ENCODE results near the gene RAB11FIP4. TPM values are rescaled to one million over a fixed set of nuclear protein-coding genes. Genes with fewer than 3 reads are reported as not detected.

Gene RAB11FIP4
- total RNA-seq, 1 donor, result 0.72 TPM

DNA sequence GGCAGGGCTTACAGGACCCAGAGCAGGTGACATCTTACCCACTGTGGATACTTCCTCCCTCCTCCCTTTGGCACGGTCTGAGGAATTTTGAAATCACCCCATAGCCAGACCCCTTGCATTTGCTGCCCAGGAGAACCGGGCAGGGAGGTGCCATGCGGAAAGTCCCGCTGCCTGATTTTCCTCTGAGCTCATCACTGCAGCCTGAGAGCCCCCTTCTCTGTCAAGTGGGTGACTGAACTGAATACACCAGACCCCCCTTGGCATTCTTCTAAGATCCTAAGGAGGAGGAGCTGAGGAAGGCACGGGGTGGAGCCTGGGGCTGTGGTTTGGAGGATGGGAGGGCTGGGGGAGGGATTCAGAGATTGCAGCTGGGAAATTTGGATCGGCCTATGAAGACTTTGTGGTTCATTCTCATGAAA is 173.4 kb downstream of the RAB11FIP4 start:
- Histone ChIP-seq H3K79me2 (ENCODE audit: insufficient read depth, low read length) (peaks cover 100% of the 10 kb centered on the region), H3K27me3 (ENCODE audit: insufficient read depth, low read length) (no peaks in the 10 kb centered on the region), H3K4me2 (ENCODE audit: insufficient read depth, low read length) (peak overlapping the region; percentile 69), H4K20me1 (ENCODE audit: insufficient read depth, low read length) (peaks cover 90% of the 10 kb centered on the region), H3K27ac (ENCODE audit: low read depth, low read length) (peak overlapping the region; percentile 94), H3K4me1 (ENCODE audit: insufficient read depth, low read length) (peaks cover 88% of the 10 kb centered on the region), H2AFZ (ENCODE audit: low read length) (no peak overlapping the region), H3K9me3 (ENCODE audit: low read depth, low read length) (no peaks in the 10 kb centered on the region), H3K4me3 (ENCODE audit: insufficient read depth, low read length) (peak overlapping the region; percentile 19), H3K36me3 (ENCODE audit: insufficient read depth, low read length) (peaks cover 33% of the 10 kb centered on the region)
- TF ChIP-seq, protein P1, sequence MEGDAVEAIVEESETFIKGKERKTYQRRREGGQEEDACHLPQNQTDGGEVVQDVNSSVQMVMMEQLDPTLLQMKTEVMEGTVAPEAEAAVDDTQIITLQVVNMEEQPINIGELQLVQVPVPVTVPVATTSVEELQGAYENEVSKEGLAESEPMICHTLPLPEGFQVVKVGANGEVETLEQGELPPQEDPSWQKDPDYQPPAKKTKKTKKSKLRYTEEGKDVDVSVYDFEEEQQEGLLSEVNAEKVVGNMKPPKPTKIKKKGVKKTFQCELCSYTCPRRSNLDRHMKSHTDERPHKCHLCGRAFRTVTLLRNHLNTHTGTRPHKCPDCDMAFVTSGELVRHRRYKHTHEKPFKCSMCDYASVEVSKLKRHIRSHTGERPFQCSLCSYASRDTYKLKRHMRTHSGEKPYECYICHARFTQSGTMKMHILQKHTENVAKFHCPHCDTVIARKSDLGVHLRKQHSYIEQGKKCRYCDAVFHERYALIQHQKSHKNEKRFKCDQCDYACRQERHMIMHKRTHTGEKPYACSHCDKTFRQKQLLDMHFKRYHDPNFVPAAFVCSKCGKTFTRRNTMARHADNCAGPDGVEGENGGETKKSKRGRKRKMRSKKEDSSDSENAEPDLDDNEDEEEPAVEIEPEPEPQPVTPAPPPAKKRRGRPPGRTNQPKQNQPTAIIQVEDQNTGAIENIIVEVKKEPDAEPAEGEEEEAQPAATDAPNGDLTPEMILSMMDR (IDR thresholded peaks at IDR 0.05; ENCODE audit: extremely low read depth, low read depth, low read length), result no peak
- peak; percentile 93 for DNase-seq (ENCODE audit: insufficient read length, low spot score, missing footprints)

DNA sequence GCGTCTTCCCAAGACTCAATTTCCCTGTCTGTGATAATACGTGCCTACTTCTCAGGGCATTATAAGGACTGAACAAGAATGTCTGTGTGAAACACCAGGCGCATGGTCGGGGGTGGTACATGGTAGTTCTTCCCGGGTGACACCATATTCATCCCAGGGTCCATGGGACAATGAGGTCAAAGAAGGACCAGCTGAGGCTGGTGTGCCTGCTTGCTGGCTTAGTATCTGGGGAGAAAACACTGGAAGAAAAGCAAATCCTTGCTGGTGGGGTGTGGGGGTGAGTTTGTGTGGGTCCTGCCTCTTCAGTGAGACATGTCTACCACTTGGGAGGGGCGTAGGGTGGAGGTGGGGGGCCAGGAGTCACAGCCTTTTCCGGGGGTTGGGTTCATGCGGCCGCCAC is 174.2 kb downstream of the RAB11FIP4 start:
- DNase-seq (ENCODE audit: insufficient read length, low spot score, missing footprints), result no peak
- Histone ChIP-seq H3K27me3 (ENCODE audit: insufficient read depth, low read length) (no peaks in the 10 kb centered on the region), H3K4me2 (ENCODE audit: insufficient read depth, low read length) (peak overlapping the region; percentile 69), H2AFZ (ENCODE audit: low read length) (no peak overlapping the region), H3K79me2 (ENCODE audit: insufficient read depth, low read length) (peaks cover 100% of the 10 kb centered on the region), H3K9me3 (ENCODE audit: low read depth, low read length) (no peaks in the 10 kb centered on the region), H3K4me1 (ENCODE audit: insufficient read depth, low read length) (peaks cover 95% of the 10 kb centered on the region), H3K36me3 (ENCODE audit: insufficient read depth, low read length) (peaks cover 39% of the 10 kb centered on the region), H3K4me3 (ENCODE audit: insufficient read depth, low read length) (peak overlapping the region; percentile 19), H4K20me1 (ENCODE audit: insufficient read depth, low read length) (peaks cover 90% of the 10 kb centered on the region), H3K27ac (ENCODE audit: low read depth, low read length) (peak overlapping the region; percentile 94)
- TF ChIP-seq, protein P1 (IDR thresholded peaks at IDR 0.05; ENCODE audit: extremely low read depth, low read depth, low read length), result no peak

DNA sequence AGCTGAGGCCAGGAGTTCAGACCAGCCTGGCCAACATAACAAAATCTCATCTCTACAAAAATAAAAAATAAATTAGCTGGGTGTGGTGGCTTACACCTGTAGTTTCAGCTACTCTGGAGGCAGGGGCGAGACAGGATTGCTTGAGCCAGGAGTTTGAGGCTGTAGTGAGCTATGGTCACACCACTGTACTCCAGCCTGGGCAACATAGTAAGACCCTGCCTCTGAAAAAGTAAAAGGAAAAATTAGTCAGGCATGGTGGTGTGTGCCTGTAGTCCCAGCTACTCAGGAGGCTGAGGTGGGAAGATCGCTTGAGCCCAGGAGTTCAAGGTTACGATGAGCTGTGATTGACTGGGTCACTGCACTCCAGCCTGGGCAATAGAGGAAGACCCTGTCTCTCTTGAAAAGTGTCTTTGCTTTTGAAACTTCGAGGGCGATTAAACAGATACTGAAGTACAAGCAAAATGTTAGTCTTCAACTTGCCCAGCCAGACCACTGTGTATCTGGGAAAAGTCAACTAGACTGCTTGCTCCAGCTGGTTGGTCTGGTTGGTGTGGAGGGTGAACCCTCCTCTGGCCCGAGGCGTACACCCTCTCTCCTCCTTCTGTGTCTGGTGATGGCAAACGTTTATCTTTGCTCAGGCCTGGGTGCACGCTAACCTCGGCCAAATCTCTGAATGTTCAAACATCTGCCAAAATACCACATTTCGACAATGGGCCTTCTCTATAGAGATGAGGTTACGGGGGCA is 174.9 kb downstream of the RAB11FIP4 start:
- Histone ChIP-seq H3K4me2 (ENCODE audit: insufficient read depth, low read length) (peak overlapping the region; percentile 69), H3K79me2 (ENCODE audit: insufficient read depth, low read length) (peaks cover 98% of the 10 kb centered on the region), H3K27ac (ENCODE audit: low read depth, low read length) (peak overlapping the region; percentile 94), H3K4me3 (ENCODE audit: insufficient read depth, low read length) (peak overlapping the region; percentile 3), H3K9me3 (ENCODE audit: low read depth, low read length) (no peaks in the 10 kb centered on the region), H2AFZ (ENCODE audit: low read length) (no peak overlapping the region), H3K27me3 (ENCODE audit: insufficient read depth, low read length) (no peaks in the 10 kb centered on the region), H4K20me1 (ENCODE audit: insufficient read depth, low read length) (peaks cover 90% of the 10 kb centered on the region), H3K4me1 (ENCODE audit: insufficient read depth, low read length) (peaks cover 97% of the 10 kb centered on the region), H3K36me3 (ENCODE audit: insufficient read depth, low read length) (peaks cover 39% of the 10 kb centered on the region)
- DNase-seq (ENCODE audit: insufficient read length, low spot score, missing footprints), result no peak
- TF ChIP-seq, protein P1 (IDR thresholded peaks at IDR 0.05; ENCODE audit: extremely low read depth, low read depth, low read length), result no peak

DNA sequence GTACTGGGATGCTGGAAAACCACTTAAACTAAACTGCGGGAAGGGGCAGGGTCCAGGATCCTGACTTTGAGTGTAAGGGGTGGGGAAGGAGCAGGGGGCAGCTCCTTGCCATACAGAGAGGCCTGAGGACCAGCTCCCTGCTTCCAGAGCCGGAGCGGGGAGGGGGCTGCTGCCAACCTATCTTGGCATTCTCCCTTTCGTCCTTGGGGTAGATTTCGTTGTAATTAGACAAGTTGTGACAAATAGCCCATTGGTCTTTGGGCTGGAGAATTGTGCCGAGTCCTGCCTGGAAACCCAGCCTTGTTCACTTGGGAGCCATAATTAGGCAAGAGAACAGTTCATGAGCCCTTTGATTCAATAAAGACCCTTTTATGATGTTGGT is 175.5 kb downstream of the RAB11FIP4 start:
- peaks cover 89% of the 10 kb centered on the region for H4K20me1 ChIP-seq (ENCODE audit: insufficient read depth, low read length)
- H3K4me1 ChIP-seq (ENCODE audit: insufficient read depth, low read length), result peaks cover 98% of the 10 kb centered on the region
- H3K27ac ChIP-seq (ENCODE audit: low read depth, low read length), result peak overlapping the region; percentile 94
- no peak overlapping the region for H2AFZ ChIP-seq (ENCODE audit: low read length)
- peak overlapping the region; percentile 69 for H3K4me2 ChIP-seq (ENCODE audit: insufficient read depth, low read length)
- H3K4me3 ChIP-seq (ENCODE audit: insufficient read depth, low read length), result peak overlapping the region; percentile 3
- H3K79me2 ChIP-seq (ENCODE audit: insufficient read depth, low read length), result peaks cover 98% of the 10 kb centered on the region
- no peaks in the 10 kb centered on the region for H3K9me3 ChIP-seq (ENCODE audit: low read depth, low read length)
- H3K36me3 ChIP-seq (ENCODE audit: insufficient read depth, low read length), result peaks cover 41% of the 10 kb centered on the region
- no peak for DNase-seq (ENCODE audit: insufficient read length, low spot score, missing footprints)
- no peaks in the 10 kb centered on the region for H3K27me3 ChIP-seq (ENCODE audit: insufficient read depth, low read length)
- TF ChIP-seq, protein P1 (IDR thresholded peaks at IDR 0.05; ENCODE audit: extremely low read depth, low read depth, low read length), result no peak

Data from osteoblast (primary cell).